HG03135 (cell line): ENCODE results near the gene GRIN3A.
"Not testable (repeated sequence)": the region's sequence is repeated elsewhere in the genome, so short reads cannot be mapped to it uniquely, and the experiment has no call there.

Experiments
- ATAC-seq: cut with Tn5 transposase; IDR thresholded peaks from one replicate; pipeline ENCODE4 v1.9.1; 2021; ENCODE audit warnings: mild to moderate bottlenecking, moderate library complexity; ENCODE audit not compliant: unreplicated experiment

The GRIN3A gene

GRCh38 chr9:101585740-101586139, 152.7 kb downstream of the GRIN3A start:
- ATAC-seq = no peak

GRCh38 chr9:101582553-101582952, 155.9 kb downstream of the GRIN3A start:
- ATAC-seq = no peak

GRCh38 chr9:101579711-101580545, 158.5 kb downstream of the GRIN3A start:
- ATAC-seq = no peak

- no peak for ATAC-seq
These were observed 160.1 kb downstream of the GRIN3A start for GRCh38 chr9:101578378-101578777.

- no peak for ATAC-seq
These were observed 163.6 kb downstream of the GRIN3A start for GRCh38 chr9:101574731-101575333.

- ATAC-seq = no peak
These were observed 166.1 kb downstream of the GRIN3A start for GRCh38 chr9:101572316-101572715.

- no peak for ATAC-seq
These were observed 167.3 kb downstream of the GRIN3A start for GRCh38 chr9:101571114-101571513.

GRCh38 chr9:101569741-101570501, 168.5 kb downstream of the GRIN3A start:
- ATAC-seq = no peak

- no peak for ATAC-seq
These were observed 170.6 kb downstream of the GRIN3A start for GRCh38 chr9:101567725-101568350.

- ATAC-seq = peak; percentile 59
These were observed 171.3 kb downstream of the GRIN3A start for GRCh38 chr9:101566904-101567724.

GRCh38 chr9:101564252-101564651, 174.2 kb downstream of the GRIN3A start:
- no peak for ATAC-seq

- no peak for ATAC-seq
These were observed 175.5 kb downstream of the GRIN3A start for GRCh38 chr9:101562966-101563365.

- ATAC-seq = no peak
These were observed 176.7 kb downstream of the GRIN3A start for GRCh38 chr9:101561740-101562139.

- not testable (repeated sequence) for ATAC-seq
These were observed 188.9 kb downstream of the GRIN3A start for GRCh38 chr9:101549472-101550098.

GRCh38 chr9:101543098-101543735, 195.2 kb downstream of the GRIN3A start:
- no peak for ATAC-seq

- no peak for ATAC-seq
These were observed 198.4 kb downstream of the GRIN3A start for GRCh38 chr9:101540069-101540468.

GRCh38 chr9:101536938-101537337, 201.5 kb downstream of the GRIN3A start:
- no peak for ATAC-seq

GRCh38 chr9:101536351-101536750, 202.1 kb downstream of the GRIN3A start:
- no peak for ATAC-seq
